Pancreas (tissue), 10 donors: ENCODE data around the gene TRIM66. TPM values are rescaled to one million over a fixed set of nuclear protein-coding genes. Genes with fewer than 3 reads are reported as not detected.

Experiments
- ATAC-seq, 4 donors: fragments of 200-7000 bp; cut with Tn5 transposase; one replicate each; pipeline versions ENCODE4 v1.8.0 to v1.9.1; 2020; ENCODE audit warnings: mild to moderate bottlenecking in 4 of 4, moderate library complexity in 4 of 4
- DNase-seq, 6 donors: peaks; one replicate each; pipeline ENCODE4 v3.0.0-alpha.2; 2020
- FAIRE-seq: peaks from 2 replicates; lab custom pipeline; 2012; peaks lifted over from hg19 to GRCh38; lab: Jason Lieb, UNC
- H3K27ac ChIP-seq, 4 donors: fragments of 200-600 bp; sonication (generic); 1 replicate in 3 of 4; 2 replicates in 1 of 4; pipeline versions ENCODE4 v1.5.0 to v1.8.0; 2020
- H3K27me3 ChIP-seq, 4 donors: fragments of 200-600 bp; one replicate each; pipeline ENCODE4 v1.8.0; 2021
- H3K36me3 ChIP-seq, 3 donors: fragments of 200-600 bp; sonication (generic) in 1 of 3; one replicate each; pipeline versions ENCODE4 v1.5.0 to v1.8.0; 2020 to 2021
- H3K4me1 ChIP-seq, 3 donors: fragments of 200-600 bp; one replicate each; pipeline ENCODE4 v1.8.0; 2021
- H3K4me3 ChIP-seq, 4 donors: fragments of 200-600 bp; sonication (generic) in 2 of 4; one replicate each; pipeline versions ENCODE4 v1.5.0 to v1.8.0; 2020 to 2021
- H3K9me3 ChIP-seq, 4 donors: fragments of 200-600 bp; one replicate each; pipeline ENCODE4 v1.8.0; 2021
- WGBS, 2 donors: extraction: QIAGEN DNeasy Blood & Tissue Kit; methylation state at CpG; one replicate each; pipeline ENCODE4 v1.1.7; 2013; 5-methylcytosine and 5-hydroxymethylcytosine counted together
- intact Hi-C, 3 donors: fragments of 100-400 bp; cut with DNase I; formaldehyde crosslinking; loops; one replicate each; pipeline versions ENCODE4 v1.11.1 to v1.14.2; 2022
- polyA plus RNA-seq, 2 donors: library from polyadenylated mRNA; stranded (reverse); fragments of 200-250 nt; gene quantifications; one replicate each; pipeline ENCODE4 v1.2.3, GENCODE V29; 2013
- total RNA-seq, 6 donors: library from RNA; stranded (reverse); fragmentation: NEBNext Ultra II Directional in 4 of 6; extraction: Animal tissue kit (Norgen Biotek cat#: 25700) in 4 of 6; gene quantifications; one replicate each; pipeline versions ENCODE4 v1.2.1 to v1.2.4, GENCODE V29; 2021 to 2023
- TF ChIP-seq, protein P1 (sequence below), 4 donors: fragments of 200-600 bp; sonication (generic) in 3 of 4; IDR thresholded peaks; one replicate each; pipeline versions ENCODE4 v1.5.0 to v1.8.0; 2021; ENCODE audit warnings: antibody characterized with exemption in 4 of 4
- donor health status: healthy with polysubstance abuse.
- donor health status: DM: no; HTN: no; CAD: no; lungs with moderate emphysema.
- donor health status: DM: no; HTN: no; CAD: no.
- donor health status: control.
- donor health status: control.
- donor health status: Bipolar disorder and iron deficiency.
- donor health status: DM: yes; HTN: yes; CAD: no.
- donor health status: DM: no; HTN: no; CAD: no.
- donor health status: DM: no; HTN: no; CAD: no.
- donor health status: DM: yes; HTN: yes; CAD: no.

TRIM66 gene
- total and polyA plus RNA-seq, 8 donors = 4.1 to 13.1 (median 9.8) TPM

DNA sequence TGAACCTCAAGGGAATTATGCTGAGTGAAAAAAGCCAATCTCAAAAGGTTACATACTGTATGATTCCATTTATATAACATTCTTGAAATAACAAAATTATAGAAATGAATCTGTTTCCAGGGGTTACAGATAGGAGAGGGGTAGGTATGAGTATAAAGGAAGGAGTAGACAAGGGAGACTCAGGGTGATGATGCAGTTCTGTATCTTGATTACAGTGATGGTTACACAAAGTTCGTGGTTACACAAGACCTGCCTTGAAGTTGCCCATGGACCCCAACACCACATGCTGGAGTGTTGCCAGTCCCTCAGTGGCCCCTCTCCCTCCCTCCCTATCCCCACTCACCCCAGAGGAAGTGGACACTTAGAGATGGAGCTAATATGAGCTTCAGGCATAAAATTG is 108.7 kb downstream of the TRIM66 start:
- TF ChIP-seq, protein P1, sequence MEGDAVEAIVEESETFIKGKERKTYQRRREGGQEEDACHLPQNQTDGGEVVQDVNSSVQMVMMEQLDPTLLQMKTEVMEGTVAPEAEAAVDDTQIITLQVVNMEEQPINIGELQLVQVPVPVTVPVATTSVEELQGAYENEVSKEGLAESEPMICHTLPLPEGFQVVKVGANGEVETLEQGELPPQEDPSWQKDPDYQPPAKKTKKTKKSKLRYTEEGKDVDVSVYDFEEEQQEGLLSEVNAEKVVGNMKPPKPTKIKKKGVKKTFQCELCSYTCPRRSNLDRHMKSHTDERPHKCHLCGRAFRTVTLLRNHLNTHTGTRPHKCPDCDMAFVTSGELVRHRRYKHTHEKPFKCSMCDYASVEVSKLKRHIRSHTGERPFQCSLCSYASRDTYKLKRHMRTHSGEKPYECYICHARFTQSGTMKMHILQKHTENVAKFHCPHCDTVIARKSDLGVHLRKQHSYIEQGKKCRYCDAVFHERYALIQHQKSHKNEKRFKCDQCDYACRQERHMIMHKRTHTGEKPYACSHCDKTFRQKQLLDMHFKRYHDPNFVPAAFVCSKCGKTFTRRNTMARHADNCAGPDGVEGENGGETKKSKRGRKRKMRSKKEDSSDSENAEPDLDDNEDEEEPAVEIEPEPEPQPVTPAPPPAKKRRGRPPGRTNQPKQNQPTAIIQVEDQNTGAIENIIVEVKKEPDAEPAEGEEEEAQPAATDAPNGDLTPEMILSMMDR (IDR thresholded peaks at IDR 0.05) = no peak
- H3K4me3 ChIP-seq = no peak overlapping the region
- ATAC-seq (no peak), FAIRE-seq (no peak), DNase-seq (no peak)
- H3K36me3 ChIP-seq = no peaks in the 10 kb centered on the region
- H3K27ac ChIP-seq = no peak overlapping the region
- no peaks in the 10 kb centered on the region for H3K9me3 ChIP-seq
- H3K27me3 ChIP-seq = no peaks in the 10 kb centered on the region
- intact Hi-C loops = no loop called here
- 79 to 81% methylated on average over 1 of the region's 1 CpG for WGBS, 2 donors
- H3K4me1 ChIP-seq = no peaks in the 10 kb centered on the region

- Histone ChIP-seq H3K4me3 (no peak overlapping the region), H3K4me1 (no peaks in the 10 kb centered on the region), H3K9me3 (no peaks in the 10 kb centered on the region), H3K27ac (no peak overlapping the region), H3K27me3 (no peaks in the 10 kb centered on the region), H3K36me3 (no peaks in the 10 kb centered on the region)
- FAIRE-seq = no peak
- no peak for DNase-seq
- 56 to 82% methylated on average over 2 of the region's 2 CpGs for WGBS, 2 donors
- TF ChIP-seq, protein P1 (IDR thresholded peaks at IDR 0.05) = no peak
- intact Hi-C loops = loop anchor here (10.0 kb wide), 3 partner anchors 233 to 373 kb away; no protein-coding TSS in a partner anchor
- ATAC-seq = no peak
These were observed 114.8 kb downstream of the TRIM66 start for GRCh38 chr11:8567602-8568198.

DNA sequence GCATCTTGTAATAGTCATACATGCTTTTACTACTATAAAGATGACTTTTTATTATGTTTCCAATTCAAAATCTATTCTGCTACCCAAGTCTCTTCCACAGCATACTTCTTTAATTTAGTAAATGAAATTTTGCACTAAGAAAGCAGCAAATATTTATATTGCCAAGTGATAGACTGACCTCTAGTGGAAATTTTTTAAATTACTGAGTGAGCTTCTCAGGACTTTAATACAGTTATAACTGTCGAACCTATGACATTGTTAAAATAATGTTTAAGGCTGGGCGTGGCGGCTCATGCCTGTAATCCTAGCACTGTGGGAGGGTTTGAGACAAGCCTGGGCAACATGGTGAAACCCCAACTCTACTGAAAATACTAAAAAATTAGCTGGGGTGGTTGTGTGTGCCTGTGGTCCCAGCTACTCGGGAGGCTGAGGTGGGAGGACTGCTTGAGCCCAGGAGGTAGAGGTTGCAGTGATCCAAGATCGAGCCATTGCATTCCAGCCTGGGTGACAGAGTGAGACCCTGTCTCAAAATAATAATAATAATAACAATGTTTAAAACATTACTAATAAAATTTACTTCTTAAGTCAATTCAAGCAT is 115.8 kb downstream of the TRIM66 start:
- Histone ChIP-seq H3K9me3 (no peaks in the 10 kb centered on the region), H3K36me3 (no peaks in the 10 kb centered on the region), H3K27me3 (no peaks in the 10 kb centered on the region), H3K27ac (no peak overlapping the region), H3K4me3 (no peak overlapping the region), H3K4me1 (no peaks in the 10 kb centered on the region)
- intact Hi-C loops = loop anchor here (10.0 kb wide), 3 partner anchors 232 to 372 kb away; no protein-coding TSS in a partner anchor
- WGBS, 2 donors = 24 to 43% methylated on average over 5 of the region's 5 CpGs
- ATAC-seq (peak; percentile 58 to 84 (median 80)), DNase-seq (no peak), FAIRE-seq (peak; percentile 83)
- TF ChIP-seq, protein P1 (IDR thresholded peaks at IDR 0.05) = peak; percentile 39 to 60 (median 58)

GRCh38 chr11:8564526-8564925 is 117.9 kb downstream of the TRIM66 start:
- DNase-seq = no peak

More at GRCh38 chr11:8564526-8564925, 117.9 kb downstream of the TRIM66 start:
- Histone ChIP-seq H3K36me3 (no peaks in the 10 kb centered on the region), H3K4me1 (no peaks in the 10 kb centered on the region), H3K9me3 (no peaks in the 10 kb centered on the region), H3K27me3 (no peaks in the 10 kb centered on the region), H3K27ac (no peak overlapping the region), H3K4me3 (no peak overlapping the region)
- TF ChIP-seq, protein P1 (IDR thresholded peaks at IDR 0.05) = no peak
- ATAC-seq (no peak), FAIRE-seq (no peak)
- intact Hi-C loops = loop anchor here (10.0 kb wide), 3 partner anchors 230 to 370 kb away; no protein-coding TSS in a partner anchor
- WGBS, 2 donors = 76 to 77% methylated on average over 2 of the region's 2 CpGs

Other genes with a start within 250 kb of the TRIM66 start
- gene STK33, start 88.4 kb downstream of the TRIM66 start, total RNA-seq = 10 to 100 TPM in 1 of 6 donors, 1 to 10 TPM in 5; 6.0 to 11.4 (median 7.0) TPM
- 10 to 100 TPM; 10.1 to 23.9 TPM for gene STK33, start 88.4 kb downstream of the TRIM66 start, polyA plus RNA-seq
- 100 to 1,000 TPM; 321 to 659 (median 517) TPM for gene RPL27A, start 127 bp upstream of the TRIM66 start, total RNA-seq
- 1,000 to 10,000 TPM; 1,317 to 2,393 TPM for gene RPL27A, start 127 bp upstream of the TRIM66 start, polyA plus RNA-seq
- gene AKIP1, start 228.5 kb upstream of the TRIM66 start, total RNA-seq = 10 to 100 TPM in 1 of 6 donors, 1 to 10 TPM in 5; 6.3 to 11.6 (median 7.9) TPM
- 10 to 100 TPM in 1 of 2 donors, 1 to 10 TPM in 1; 6.5 to 11.6 TPM for gene AKIP1, start 228.5 kb upstream of the TRIM66 start, polyA plus RNA-seq